Prostate gland (tissue), 2 donors: ENCODE results near the gene CCNF. TPM values are rescaled to one million over a fixed set of nuclear protein-coding genes. Genes with fewer than 3 reads are reported as not detected.

Experiments
- DNase-seq: peaks from one replicate; pipeline ENCODE4 v3.0.0-alpha.2; 2019; ENCODE audit warnings: low spot score
- H3K27ac ChIP-seq, 2 donors: fragments of 200-600 bp; sonication (generic); 2 replicates each; pipeline ENCODE4 v1.5.1; 2017 to 2019
- H3K27me3 ChIP-seq: fragments of 200-600 bp; sonication (generic); replicated peaks from 2 replicates; pipeline ENCODE4 v1.5.1; 2019; ENCODE audit not compliant: insufficient read depth
- H3K36me3 ChIP-seq, 2 donors: fragments of 200-600 bp; sonication (generic); 1 replicate in 1 of 2; 2 replicates in 1 of 2; pipeline versions ENCODE4 v1.5.1 to v1.8.1; 2017 to 2019
- H3K4me1 ChIP-seq: fragments of 200-600 bp; sonication (generic); replicated peaks from 2 replicates; pipeline ENCODE4 v1.5.1; 2019
- H3K4me3 ChIP-seq, 2 donors: fragments of 200-600 bp; sonication (generic); 2 replicates each; pipeline ENCODE4 v1.5.1; 2017 to 2019
- H3K9me3 ChIP-seq: fragments of 200-600 bp; sonication (generic); 2 replicates; pipeline ENCODE4 v1.5.1; 2017
- CTCF ChIP-seq, 4 experiments: fragments of 200-600 bp in 2 of 4; fragments of 450-650 bp in 2 of 4; sonication (generic) in 2 of 4; IDR thresholded peaks; 1 replicate in 3 of 4; 2 replicates in 1 of 4; pipeline ENCODE4 v1.5.1; 2016 to 2019; ENCODE audit warnings: antibody characterized with exemption in 4 of 4, mild to moderate bottlenecking in 2 of 4, moderate library complexity in 2 of 4
- POLR2A ChIP-seq: fragments of 450-650 bp; IDR thresholded peaks from one replicate; pipeline ENCODE4 v1.6.1; 2016; ENCODE audit warnings: antibody characterized with exemption, mild to moderate bottlenecking
- POLR2AphosphoS5 ChIP-seq: sonication (generic); formaldehyde crosslinking; IDR thresholded peaks from one replicate; pipeline ENCODE4 v1.6.1; 2017; ENCODE audit warnings: antibody characterized with exemption
- WGBS: methylation state at CpG from one replicate; pipeline ENCODE4 v1.1.5; 2018; 5-methylcytosine and 5-hydroxymethylcytosine counted together
- intact Hi-C: fragments of 100-400 bp; cut with DNase I; formaldehyde crosslinking; loops from one replicate; pipeline ENCODE4 v1.14.2; 2022
- total RNA-seq, 2 donors: library from RNA; depleted of rRNA; stranded (reverse); fragments of >200 nt; gene quantifications; one replicate each; pipeline ENCODE4 v1.1.0, GENCODE V29; 2016

Gene CCNF
- total RNA-seq, 2 donors from 2014 or later = 7.3 to 8.0 TPM

- Histone ChIP-seq H3K36me3 (peaks cover 0 to 16% of the 10 kb centered on the region in 2 donors), H3K27me3 (no peaks in the 10 kb centered on the region), H3K4me1 (no peaks in the 10 kb centered on the region), H3K27ac (no peak overlapping the region), H3K4me3 (no peak overlapping the region), H3K9me3 (no peaks in the 10 kb centered on the region)
- TF ChIP-seq CTCF (IDR thresholded peaks at IDR 0.05) (no peak), POLR2AphosphoS5 (no peak), POLR2A (no peak)
- no peak for DNase-seq
- intact Hi-C loops = no loop called here
- 94% methylated on average over 7 of the region's 8 CpGs for WGBS
These were observed 21.3 kb downstream of the CCNF start for GRCh38 chr16:2450535-2450934.

- WGBS = 91% methylated on average over 19 of the region's 19 CpGs
- intact Hi-C loops = no loop called here
- H3K36me3 ChIP-seq = peaks cover 0 to 16% of the 10 kb centered on the region in 2 donors
These were observed 21.7 kb downstream of the CCNF start for GRCh38 chr16:2450975-2451381.

GRCh38 chr16:2451851-2452320 lies 22.6 kb downstream of the CCNF start:
- H3K9me3 ChIP-seq = no peaks in the 10 kb centered on the region
- no peaks in the 10 kb centered on the region for H3K4me1 ChIP-seq
- no peak overlapping the region for H3K4me3 ChIP-seq
- 93% methylated on average over 18 of the region's 18 CpGs for WGBS
- TF ChIP-seq POLR2AphosphoS5 (no peak), CTCF (IDR thresholded peaks at IDR 0.05) (no peak), POLR2A (no peak)
- H3K36me3 ChIP-seq = peaks cover 0 to 16% of the 10 kb centered on the region in 2 donors
- intact Hi-C loops = no loop called here
- no peak for DNase-seq
- no peak overlapping the region for H3K27ac ChIP-seq
- H3K27me3 ChIP-seq = no peaks in the 10 kb centered on the region

More at GRCh38 chr16:2450975-2451381, 21.7 kb downstream of the CCNF start:
- no peak for DNase-seq
- TF ChIP-seq CTCF (IDR thresholded peaks at IDR 0.05) (no peak), POLR2AphosphoS5 (no peak), POLR2A (no peak)
- Histone ChIP-seq H3K27ac (no peak overlapping the region), H3K4me1 (no peaks in the 10 kb centered on the region), H3K27me3 (no peaks in the 10 kb centered on the region), H3K9me3 (no peaks in the 10 kb centered on the region), H3K4me3 (no peak overlapping the region)

DNA sequence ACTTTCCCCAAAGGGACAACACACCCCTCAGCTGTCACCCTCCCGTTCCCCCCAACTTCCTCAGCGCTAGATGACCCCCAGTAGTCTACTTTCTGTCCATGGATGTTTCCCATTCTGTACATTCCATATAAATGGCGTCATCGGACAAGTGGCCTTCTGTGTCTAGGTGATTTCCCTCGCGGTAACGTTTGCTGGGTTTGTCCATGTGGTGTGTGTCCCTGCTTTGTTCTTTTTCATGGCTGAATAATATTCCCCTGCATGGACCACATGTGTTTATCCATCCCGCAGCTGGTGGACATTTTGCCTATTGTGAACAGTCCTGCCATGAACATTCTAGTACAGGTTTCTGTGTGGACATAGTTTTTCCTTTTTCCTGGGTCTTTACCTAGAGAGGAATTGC lies 23.4 kb downstream of the CCNF start:
- 98% methylated on average over 8 of the region's 8 CpGs for WGBS
- Histone ChIP-seq H3K4me1 (no peaks in the 10 kb centered on the region), H3K36me3 (peaks cover 0 to 16% of the 10 kb centered on the region in 2 donors), H3K4me3 (no peak overlapping the region), H3K27me3 (no peaks in the 10 kb centered on the region), H3K9me3 (no peaks in the 10 kb centered on the region), H3K27ac (no peak overlapping the region)
- no peak for DNase-seq
- intact Hi-C loops = no loop called here
- TF ChIP-seq CTCF (IDR thresholded peaks at IDR 0.05) (no peak), POLR2AphosphoS5 (no peak), POLR2A (no peak)

DNA sequence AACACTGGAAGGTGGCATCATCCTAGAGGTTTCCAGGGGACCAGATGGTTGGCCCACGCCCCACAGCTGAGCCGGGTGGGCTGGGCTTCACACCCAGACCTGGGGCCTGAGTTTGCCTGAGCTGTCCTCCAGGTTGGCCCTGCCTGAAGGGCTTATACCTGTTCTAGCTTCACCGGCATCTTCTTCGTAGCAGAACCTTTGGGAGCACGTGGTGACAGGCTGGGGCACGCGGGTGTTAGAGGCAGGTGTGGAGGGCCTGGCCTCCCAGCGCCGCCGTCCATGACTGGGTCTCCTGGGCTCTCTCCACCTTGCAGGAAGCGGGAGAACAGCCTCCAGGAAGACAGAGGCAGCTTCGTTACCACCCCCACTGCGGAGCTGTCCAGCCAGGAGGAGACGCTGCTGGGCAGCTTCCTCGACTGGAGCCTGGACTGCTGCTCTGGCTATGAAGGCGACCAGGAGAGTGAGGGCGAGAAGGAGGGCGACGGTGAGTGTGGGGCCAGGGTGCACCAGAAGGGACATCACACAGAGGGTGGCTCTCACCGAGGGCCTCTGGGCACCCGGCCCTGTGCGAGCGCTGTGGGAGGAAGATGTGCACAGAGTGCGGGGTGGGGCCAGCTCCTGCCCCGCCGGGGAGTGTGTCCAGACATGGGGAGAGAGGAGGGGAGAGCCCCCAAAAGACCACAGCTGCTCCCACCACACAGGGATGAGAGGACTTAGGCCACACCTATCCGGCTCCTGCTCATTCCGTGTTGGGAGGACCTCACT lies 26.0 kb downstream of the CCNF start:
- no peak for DNase-seq

More for the DNA sequence above, 26.0 kb downstream of the CCNF start:
- H3K4me3 ChIP-seq = no peak overlapping the region
- no peaks in the 10 kb centered on the region for H3K9me3 ChIP-seq
- intact Hi-C loops = no loop called here
- H3K36me3 ChIP-seq = peaks cover 0 to 3% of the 10 kb centered on the region in 2 donors
- no peaks in the 10 kb centered on the region for H3K27me3 ChIP-seq
- no peak overlapping the region for H3K27ac ChIP-seq
- no peaks in the 10 kb centered on the region for H3K4me1 ChIP-seq
- 87% methylated on average over 28 of the region's 28 CpGs for WGBS
- no peak for TF ChIP-seq CTCF (IDR thresholded peaks at IDR 0.05)
- TF ChIP-seq POLR2A = no peak
- no peak for TF ChIP-seq POLR2AphosphoS5
